ENCODE measurements around the gene MCTP2.

Gene MCTP2

DNA sequence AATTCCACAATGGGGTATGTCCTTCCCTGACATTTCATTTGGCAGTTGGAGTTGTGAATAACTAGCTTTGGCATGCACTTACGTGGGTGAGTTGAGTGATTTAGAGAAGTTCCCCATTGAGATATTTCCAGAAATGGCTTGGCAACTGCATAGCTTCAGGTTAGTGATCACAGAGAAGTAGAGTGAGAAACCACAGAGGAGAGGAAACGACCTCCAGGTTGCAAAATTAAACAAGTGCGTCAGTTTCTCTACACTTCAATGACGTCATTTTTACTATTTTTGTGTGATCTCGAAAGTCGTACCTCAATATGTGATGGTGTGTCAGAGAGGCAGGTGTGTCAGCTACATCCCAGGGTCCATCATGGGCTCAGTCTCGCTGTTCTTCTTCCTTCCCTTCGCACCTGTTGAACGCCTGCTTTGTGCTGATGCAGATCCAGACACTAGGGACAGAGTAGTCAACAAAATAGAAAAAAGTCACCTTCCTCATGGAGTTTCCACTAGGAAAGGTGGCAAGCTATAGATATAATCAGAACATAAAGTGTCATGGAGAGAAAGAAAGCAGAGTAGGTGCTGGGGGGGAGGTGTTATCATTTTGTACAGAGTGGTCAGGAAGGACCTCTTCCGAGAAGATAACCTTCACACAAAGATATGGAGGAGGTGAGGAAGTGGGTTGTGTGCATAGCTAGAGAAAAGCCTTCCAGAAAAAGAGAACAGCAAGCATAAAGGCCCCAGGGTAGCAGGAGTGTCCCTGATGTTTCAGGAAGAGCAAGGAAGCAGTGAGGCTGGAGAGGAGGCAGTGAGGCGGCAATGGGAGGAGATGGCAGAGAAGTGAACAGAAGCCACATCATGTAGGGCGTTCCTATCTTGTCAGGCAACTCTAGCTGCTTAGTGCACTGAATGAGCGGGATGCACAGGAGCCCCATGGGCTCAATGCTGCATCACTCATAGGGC is 75.6 kb downstream of the MCTP2 start:
- peak; percentile 81 for DNase-seq

DNA sequence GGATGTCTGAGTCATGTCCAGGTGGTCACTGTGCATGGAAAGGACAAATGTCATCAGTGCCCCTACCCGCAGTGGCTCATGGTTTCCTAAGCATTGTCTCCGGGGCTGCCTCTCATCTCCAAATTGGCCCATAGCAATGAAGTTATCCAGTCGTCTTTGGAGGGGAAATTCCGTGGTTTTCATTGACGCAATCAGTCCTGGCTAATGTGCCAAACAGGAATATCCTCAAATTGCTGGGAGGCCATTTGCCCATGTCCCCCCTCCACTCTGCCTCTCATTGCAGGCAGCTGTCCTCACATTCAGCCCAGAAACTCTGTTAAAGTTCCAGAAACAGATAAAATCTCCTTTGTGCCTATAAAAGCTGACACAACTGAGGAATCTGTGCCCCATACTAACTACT is 81.6 kb downstream of the MCTP2 start:
- DNase-seq, result peak; percentile 74

DNA sequence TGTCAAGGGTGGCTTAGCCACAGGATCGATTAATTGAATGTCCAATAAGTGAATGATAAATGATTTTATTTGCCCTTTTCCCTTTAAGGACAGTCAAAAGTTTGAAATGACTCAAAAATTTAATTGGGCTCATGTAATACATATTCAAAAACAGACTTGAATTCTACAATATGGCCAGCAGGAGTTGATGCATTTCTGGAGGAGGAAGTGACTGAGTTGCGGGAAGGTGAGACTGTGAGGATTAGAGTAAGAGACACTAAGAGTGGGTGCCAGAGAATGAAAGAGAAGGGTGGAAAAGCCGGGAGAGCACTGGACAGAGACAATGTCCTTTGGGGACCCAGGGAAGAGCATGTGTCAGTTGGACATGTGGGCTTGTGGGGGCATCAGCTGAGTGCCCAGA is 83.3 kb downstream of the MCTP2 start:
- no peak for DNase-seq

DNA sequence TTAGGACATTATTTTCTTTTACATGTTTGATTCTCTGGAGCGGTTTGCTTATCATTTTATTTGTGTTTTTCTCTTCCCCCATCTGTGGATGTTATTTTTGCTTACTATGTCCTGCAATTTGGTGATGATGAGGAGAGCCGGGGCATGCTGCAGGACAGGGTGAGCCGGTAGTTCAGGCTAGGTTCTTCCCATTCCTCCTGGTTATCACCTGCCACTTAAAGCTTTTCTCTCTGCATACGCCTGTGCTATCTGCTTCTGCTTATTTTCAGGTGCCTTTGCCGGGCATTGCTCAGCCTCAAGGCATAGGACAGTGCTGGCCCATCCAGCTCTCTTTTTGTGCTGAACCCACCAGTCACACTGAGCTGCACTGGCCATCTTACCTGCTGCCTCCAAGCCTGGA is 85.8 kb downstream of the MCTP2 start:
- DNase-seq, result no peak

DNA sequence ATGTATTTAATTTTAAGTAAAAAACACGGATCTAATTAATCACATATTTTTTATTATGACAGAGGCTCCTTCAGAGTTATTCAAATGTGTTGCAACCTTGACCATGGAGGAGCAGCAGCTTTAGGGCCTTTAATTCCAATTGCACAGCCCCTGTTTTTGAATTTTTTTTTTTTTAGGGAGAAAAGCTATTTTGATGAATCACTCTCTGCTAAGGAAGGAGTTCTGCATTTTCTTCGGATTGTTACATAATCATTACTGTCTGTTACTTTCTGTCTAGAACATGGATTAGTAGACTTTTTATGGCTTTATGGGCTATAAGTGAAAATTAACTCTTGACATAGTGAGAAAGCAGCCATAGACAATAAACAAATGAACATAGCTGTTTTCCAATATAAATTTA is 90.8 kb downstream of the MCTP2 start:
- peak; percentile 74 for DNase-seq

DNA sequence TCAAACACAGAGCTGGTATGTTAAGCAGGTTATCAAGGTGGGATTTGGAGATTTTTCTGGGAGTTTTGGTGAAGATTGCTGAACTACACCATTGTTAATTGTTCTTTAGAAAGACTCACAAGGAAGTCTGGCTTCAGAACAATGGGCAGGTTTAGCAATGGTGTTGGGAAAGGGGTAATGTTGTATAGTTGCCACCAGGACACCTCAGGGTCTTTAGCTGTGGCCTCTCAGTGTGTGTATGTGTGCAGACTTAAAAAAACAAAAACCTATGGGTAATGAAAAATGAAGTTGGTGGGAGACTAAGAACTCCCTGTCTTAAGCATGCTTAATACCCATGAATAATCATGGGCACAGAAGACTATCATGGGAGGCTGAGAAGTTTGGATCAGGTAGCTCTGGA is 91.7 kb downstream of the MCTP2 start:
- DNase-seq, result no peak

DNA sequence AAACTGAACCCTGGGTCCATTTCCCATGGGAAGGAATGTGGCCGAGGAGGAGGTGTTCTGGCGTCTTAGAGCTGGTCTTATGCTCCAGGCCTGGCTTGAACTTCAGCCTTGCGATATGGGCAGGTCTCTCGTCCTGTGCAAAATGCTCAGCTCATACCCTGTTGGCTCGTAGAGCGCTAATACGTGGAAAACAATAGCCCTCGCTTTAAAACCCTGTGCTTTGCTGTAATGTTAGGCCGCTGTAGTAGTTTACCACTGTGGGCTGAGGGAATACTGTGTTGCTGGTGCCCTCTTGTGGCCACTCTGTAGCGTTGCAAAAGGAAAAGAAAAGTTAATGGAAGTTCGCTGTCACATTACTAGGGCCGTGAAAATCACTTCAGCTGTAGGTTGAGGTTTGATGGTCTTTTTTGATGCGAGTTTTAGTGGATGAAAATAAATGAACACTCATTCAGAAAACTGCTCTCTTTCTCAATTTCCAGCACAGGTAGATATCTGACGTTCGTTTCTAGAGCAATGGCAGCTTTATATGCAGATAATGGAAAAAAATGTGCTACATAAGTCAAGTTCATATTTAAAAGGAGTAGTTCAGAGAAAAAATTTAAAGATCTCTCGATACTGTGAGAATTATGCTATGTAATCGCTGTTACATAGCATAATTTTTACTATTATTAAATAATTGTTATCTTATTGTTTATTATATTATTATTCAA is 92.9 kb downstream of the MCTP2 start:
- DNase-seq, result peak; percentile 66

DNA sequence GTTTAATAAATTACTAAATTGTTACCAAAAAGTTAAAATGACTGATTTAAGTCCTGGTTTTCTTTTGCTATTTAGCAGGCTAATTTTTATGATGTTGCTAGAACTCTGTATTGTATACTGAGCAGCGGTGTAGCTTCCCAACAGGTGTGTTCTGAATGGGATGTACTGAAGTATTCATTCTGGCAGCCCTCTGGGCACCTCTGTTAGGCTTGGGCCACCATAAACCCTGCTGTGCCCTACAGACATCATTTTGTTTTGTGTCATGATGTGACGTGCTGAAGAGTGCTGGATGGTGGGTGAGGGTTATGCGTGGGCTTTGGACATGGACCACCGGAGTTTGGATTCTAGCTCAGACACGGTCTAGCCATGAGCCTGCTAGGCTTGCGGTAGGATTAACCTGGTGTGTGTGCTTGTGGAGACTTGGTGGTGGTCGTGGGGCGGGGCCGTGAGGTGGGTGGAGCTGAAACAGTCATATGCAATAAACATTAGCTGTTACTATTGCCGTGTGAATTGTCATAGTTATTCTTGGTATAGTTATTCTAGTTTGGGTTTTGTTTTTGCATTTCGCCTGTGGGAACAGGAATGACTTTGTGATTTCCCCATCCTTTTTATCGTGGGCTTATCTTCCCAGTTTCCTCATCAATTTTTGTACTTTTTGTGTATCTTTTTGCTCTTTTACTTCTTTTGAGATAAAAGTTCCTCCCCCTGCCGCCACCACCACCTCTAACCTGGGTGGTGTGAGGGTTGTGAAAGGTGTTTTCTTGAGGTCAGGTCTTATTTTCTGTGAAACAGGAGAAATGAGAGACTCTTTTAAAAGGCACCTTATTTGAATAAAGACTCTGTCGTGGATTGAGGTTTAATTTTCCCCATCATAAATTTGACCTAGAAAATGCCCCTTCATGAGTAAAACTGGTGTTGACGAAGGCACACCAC is 93.7 kb downstream of the MCTP2 start:
- no peak for DNase-seq

DNA sequence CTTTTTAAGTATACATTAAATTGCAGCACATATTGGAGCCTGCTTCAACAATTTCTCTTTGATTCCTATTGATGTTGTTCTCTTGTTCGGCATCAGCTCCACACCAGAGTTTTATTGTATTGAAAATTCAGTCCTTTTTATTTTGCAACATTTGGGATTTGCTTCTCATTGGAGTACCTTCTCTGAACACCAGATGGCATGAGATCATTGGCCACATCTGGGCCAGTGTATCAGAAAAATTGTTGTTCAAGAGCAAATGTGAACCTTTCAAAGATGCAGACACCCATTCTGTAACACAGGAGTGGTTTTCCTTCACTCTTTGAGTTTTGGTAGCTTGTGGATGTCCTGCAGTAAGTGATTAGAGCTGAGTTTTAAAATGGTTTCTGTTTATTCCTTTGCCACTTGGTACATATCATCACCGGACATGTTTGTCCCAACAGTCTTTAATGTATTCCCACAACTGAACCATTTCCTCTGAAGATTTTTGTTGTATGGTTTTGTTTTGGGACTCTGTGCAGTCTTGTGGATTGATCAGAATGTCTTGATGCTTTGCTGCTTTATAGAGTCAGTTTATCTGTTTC is 96.1 kb downstream of the MCTP2 start:
- peak; percentile 36 for DNase-seq

DNA sequence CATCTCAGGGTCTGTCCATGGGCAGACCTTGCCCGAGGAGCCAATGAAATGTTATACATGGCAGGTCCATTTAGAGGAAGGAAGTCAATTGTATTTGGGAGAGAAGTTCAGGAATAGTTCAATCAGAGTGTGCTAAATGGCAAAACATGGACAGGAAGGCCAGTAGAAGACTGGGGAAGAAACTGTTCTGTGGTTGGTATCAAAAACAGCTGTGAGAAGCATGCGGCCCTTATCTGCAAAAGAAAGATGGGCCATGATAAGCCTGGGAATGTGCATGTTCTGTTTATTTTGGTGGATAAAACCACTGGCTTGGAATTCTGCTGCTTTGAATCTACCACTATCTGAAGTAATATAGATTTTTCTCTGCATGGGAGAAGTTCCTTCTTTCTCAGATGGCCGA is 100.4 kb downstream of the MCTP2 start:
- DNase-seq, result no peak

DNA sequence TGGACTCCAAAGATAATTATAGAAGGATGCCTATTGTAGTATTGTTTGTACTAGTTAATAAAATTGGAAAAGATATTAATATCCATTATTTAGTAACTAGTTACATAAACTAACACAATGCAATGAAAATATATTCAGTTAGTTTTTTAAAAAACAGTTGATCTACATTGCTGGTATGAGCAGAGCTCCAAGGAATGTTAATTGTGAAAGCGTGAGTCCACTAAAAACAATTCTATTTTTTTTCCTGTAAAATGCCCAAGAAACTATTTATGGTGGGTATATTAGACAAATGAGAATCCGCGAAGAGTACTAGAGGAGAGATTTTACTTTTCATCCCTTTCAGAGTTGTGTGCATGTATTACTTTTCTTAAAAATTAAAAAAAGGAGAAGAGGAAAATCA is 104.3 kb downstream of the MCTP2 start:
- no peak for DNase-seq

DNA sequence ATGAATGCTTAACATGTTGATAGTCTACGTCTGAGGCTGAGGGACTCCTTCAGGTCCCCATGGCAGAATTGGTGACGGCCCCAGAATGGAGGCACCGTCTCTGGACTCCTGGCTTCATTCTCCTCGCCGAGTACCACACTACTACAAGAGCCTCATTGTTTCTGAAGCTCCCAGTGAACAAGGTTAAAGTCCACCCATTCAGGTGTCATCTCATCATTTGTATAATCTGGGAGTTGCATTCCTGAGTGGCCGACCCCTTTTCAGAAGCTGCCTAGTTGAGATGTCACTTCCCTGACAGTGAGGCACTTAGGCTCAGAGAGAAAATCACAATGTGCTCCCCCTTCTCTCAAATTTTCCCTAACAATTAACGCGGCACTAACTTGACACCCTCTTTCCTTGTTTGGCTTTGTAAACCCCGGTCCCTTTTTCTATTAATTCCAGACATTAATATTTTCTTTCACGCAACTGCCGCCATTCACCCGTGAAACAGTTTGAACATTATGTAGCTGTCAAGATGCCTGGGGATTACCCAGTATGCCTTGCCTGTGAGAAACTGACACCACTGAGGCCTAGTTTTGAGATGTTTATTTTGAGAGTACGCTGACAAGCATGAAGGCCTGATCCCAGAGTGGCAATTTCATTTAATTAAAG is 105.6 kb downstream of the MCTP2 start:
- DNase-seq, result no peak

DNA sequence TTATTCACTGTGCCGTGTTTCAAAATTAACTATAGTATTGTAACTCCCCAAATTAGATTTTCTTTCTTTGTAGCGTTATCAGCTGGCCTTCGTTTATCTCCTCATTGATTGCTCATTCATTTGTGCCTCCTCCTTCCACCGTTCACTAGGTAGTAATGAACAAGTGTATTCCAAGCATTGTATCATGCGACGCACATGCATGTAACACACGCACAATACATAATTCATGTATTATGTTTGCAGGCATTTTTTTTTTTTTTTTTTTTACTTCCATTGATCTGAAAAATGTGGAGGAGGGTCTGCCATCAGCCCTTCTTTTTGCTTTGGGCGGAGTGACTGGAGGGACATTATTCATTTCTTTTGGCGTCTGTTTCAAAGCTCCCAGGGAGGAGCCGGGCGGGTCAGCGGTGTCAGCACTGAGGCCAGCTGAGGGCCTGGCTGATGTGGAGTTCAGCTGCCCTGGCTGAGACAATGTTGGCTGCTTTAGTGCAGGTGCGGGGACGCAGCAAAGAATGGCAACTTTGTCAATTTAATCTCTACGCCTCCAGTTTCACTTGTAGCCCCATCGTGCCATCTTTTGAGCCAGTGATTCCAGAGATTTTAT is 107.0 kb downstream of the MCTP2 start:
- no peak for DNase-seq

DNA sequence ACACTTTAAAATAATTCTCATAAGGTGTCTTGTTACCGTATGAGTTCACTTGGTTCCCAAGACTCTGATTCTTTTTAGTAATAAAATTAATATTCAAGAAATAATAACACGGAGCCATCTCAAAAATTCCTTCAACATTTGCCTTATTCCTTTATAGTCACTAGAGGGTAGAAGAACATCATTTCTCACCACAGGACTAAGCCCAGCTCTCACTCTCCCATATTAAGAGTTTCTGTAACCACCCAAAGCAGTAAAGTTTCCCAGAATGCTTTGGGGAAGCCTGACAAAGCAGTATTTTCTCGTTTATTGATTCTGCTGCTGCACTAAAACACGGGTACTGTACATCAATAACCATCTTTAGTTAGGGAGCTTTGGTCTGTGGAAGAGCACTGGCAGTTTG is 114.9 kb downstream of the MCTP2 start:
- DNase-seq, result peak; percentile 8

DNA sequence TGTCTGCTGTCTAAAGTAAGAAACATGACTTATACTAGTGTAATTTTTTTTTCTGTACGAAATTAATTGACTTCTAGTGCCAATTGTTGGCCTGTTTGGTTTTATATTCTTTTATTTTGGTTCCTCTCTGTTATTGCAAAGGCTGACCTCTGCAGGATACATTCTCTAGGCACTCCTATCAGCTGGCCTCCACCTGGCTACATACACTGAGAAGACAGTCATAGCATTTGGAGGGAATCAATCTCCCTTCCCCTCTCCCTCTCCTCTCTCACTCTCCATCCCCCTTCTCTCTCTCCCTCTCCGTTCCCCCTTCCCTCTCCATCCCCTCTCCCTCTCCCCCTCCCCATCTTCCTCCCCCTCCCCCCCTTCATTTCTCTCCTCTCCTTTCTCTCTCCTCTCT is 116.7 kb downstream of the MCTP2 start:
- DNase-seq, result no peak

DNA sequence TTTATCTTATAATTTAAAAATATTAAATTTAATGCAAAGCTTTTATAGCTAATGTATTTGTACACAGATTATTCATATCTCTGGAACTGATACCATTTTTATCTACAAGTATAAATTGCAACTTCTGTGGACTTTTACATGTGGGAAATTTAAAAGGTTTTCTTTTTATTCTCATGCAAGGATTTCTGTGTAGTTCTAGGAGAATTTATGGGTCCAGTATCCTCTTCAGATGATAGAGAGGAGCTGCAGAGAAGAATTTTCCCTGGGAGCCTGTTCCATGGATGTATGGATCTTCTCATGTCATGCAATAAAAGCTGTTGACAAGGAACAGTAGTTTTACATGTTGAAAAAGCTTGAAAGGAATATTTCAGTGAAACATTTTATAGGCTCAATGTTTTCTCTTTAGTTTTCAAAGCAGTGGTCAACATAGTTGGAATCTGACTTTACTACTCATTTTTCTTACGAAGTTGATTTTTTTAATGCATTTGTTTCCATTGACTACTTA is 119.7 kb downstream of the MCTP2 start:
- DNase-seq, result no peak

DNA sequence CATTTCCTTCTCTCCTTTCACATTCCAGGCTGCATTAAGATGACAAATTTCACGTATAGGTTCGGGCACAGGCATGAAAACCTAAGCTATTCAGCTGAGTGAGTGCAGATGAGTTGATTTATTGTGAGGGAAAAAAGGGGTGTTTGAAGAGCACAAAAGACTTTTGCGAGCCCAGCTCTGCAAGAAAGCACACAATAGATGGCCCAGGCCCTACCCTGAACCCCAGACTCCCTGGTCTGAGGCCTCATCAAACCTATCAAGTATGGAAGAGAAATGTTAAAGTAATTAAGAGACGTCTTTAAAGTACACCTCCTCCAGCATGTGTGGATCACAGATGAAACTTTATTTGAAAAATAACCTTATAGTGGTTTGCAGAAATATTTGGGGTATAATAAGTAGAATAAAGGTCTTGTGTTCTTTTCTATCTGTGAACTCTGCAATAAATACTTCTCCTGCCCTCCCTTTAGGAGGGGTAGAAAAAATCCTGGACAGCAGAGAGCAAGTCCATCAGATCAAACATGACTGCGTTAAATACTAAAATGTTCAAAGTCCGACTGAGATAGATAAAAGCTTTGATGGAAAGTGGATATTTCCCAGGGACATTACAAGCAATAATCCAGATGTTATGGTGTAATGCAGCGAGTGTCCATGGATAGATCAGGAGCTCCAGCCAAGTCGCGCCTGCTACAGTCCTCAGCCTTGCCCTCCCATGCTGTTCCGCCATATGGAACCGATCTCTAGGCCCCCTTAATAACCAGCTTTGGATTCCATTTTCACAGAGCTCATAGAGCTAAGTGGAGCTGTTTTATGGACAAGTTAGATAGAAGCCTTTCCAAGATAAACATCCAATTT is 121.5 kb downstream of the MCTP2 start:
- DNase-seq, result peak; percentile 26

DNA sequence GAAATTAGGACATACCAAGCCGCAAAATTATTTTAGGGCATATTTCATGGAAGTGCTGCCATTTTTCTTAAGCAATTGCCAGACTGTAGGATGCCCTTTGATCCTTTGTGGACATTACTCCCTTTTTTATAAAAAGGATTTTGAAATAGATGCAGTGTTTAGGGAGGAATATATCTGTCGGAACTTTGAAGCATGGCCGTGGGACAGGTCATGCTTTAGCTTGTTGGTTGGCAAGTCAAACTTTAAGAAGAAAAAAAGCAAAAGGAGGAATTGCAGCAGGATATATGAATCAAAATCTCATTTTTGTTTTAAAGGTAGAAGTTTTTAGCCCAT is 122.1 kb downstream of the MCTP2 start:
- DNase-seq, result no peak

DNA sequence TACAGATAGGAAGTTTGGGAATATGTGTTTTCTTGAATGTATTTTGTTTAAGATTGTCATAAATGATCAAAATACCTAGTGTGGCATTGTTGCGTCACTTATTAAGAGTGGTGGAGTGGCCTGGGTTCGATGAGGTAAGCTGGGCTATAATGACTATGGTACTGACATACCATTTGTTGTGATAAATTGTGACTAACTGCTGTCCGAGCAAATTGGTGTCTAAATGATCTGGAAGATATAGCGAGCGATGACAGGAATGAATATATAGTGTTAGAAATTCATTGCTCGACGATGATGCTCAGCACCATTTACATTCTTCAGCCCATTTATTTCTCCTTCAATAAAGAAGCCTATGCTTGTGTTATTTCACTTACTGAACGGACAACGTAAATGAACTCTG is 123.3 kb downstream of the MCTP2 start:
- DNase-seq, result no peak

DNA sequence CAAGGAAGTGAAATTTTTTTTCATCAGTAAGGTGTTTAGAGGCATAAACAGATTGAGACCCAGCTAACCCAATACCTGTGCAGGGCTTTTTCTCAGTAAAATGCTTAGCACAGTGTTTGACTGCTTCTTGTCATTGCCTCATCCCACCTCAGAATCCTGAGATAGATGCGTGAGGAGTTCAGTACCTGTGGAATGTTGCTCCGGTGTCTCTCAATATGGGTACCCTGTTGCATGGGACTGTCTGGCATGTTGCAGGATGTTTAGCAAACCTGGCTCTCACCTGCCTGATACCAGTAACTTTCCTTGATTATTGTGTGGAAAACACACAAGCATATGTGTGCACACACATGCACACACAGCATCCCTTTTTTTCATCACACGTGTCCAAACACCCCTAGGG is 128.4 kb downstream of the MCTP2 start:
- no peak for DNase-seq

Measured in fibroblast of skin of abdomen (primary cell).